Panc1 (cell line): ENCODE data around the gene JPH3. TPM values are rescaled to one million over a fixed set of nuclear protein-coding genes. Genes with fewer than 3 reads are reported as not detected.

Experiments
- ATAC-seq: fragments of 200-7000 bp; cut with Tn5 transposase; 2 replicates; pipeline ENCODE4 v1.9.1; 2020; ENCODE audit warnings: mild to moderate bottlenecking, moderate library complexity
- BruUV-seq: library from RNA; stranded (reverse); fragments of 400-500 nt; replicated peaks from 2 replicates; lab custom pipeline; 2021; lab: Mats Ljungman, UMichigan
- CTCF ChIA-PET: fragments of 300-600 bp; sonication (Branson Sonifier 250); formaldehyde crosslinking; loops from one replicate; lab custom pipeline; 2022; ENCODE audit warnings: antibody characterized with exemption; lab: Charles Lee
- POLR2A ChIA-PET: fragments of 300-600 bp; sonication (Branson Sonifier 250); formaldehyde crosslinking; loops from one replicate; lab custom pipeline; 2022; ENCODE audit warnings: antibody characterized with exemption; lab: Charles Lee
- DNase-seq: peaks from one replicate; pipeline ENCODE4 v3.0.0-alpha.2; 2010; ENCODE audit warnings: low read depth, low spot score
- H3K27ac ChIP-seq: 2 replicates; pipeline ENCODE4 v1.5.1; 2011; ENCODE audit warnings: mild to moderate bottlenecking, low read length, inconsistent platforms
- H3K27me3 ChIP-seq: fragments of 200-500 bp; sonication (Bioruptor generic); 2 replicates; pipeline ENCODE4 v1.6.0; 2014; ENCODE audit warnings: low read length, inconsistent platforms; ENCODE audit not compliant: control insufficient read depth, insufficient read depth
- H3K36me3 ChIP-seq: fragments of 200-500 bp; sonication (Bioruptor generic); 2 replicates; pipeline ENCODE4 v1.5.1; 2014; ENCODE audit warnings: inconsistent platforms, mild to moderate bottlenecking, low read length, moderate library complexity; ENCODE audit not compliant: control insufficient read depth, insufficient read depth
- H3K4me1 ChIP-seq: 2 replicates; pipeline ENCODE4 v1.5.1; 2011; ENCODE audit warnings: inconsistent platforms, mild to moderate bottlenecking, low read length, moderate library complexity; ENCODE audit not compliant: control insufficient read depth, insufficient read depth
- H3K4me3 ChIP-seq, 2 experiments: 2 replicates each; pipeline ENCODE4 v1.5.1; 2011 to 2012; ENCODE audit warnings: low read depth in 2 of 2, low read length in 2 of 2, mild to moderate bottlenecking in 2 of 2, inconsistent platforms in 1 of 2, moderate library complexity in 1 of 2
- H3K9me3 ChIP-seq: fragments of 200-500 bp; sonication (Bioruptor generic); 2 replicates; pipeline ENCODE4 v1.5.1; 2014; ENCODE audit warnings: low read depth, mild to moderate bottlenecking, inconsistent platforms, low read length, moderate library complexity; ENCODE audit not compliant: control insufficient read depth, insufficient read depth
- CTCF ChIP-seq: fragments of 450-650 bp; IDR thresholded peaks from 2 replicates; pipeline ENCODE4 v1.5.1; 2017; ENCODE audit warnings: mild to moderate bottlenecking
- POLR2AphosphoS5 ChIP-seq: IDR thresholded peaks from 2 replicates; pipeline ENCODE4 v1.6.1; 2012; ENCODE audit warnings: mild to moderate bottlenecking, low read depth, low read length, moderate library complexity
- REST ChIP-seq, 2 experiments: IDR thresholded peaks; 2 replicates each; pipeline ENCODE4 v1.6.1; 2011 to 2012; ENCODE audit warnings: low read depth in 2 of 2, control low read depth in 1 of 2, low read length in 1 of 2, mild to moderate bottlenecking in 1 of 2, moderate library complexity in 1 of 2; ENCODE audit not compliant: insufficient read depth in 1 of 2
- SIN3A ChIP-seq: IDR thresholded peaks from 2 replicates; pipeline ENCODE4 v1.6.1; 2012; ENCODE audit warnings: low read depth, mild to moderate bottlenecking, low read length, moderate library complexity, borderline replicate concordance; ENCODE audit not compliant: insufficient read depth
- TCF7L2 ChIP-seq: IDR thresholded peaks from 2 replicates; pipeline ENCODE4 v1.6.1; 2011; ENCODE audit warnings: mild to moderate bottlenecking, low read depth, low read length, inconsistent platforms
- in situ Hi-C: cut with HindIII; loops from 2 replicates; pipeline ENCODE4 v1.10.0; 2016; ENCODE audit warnings: low sequenced_read_pairs, low pct_unique_long_range_greater_than_20kb
- intact Hi-C: fragments of 100-400 bp; cut with micrococcal nuclease; formaldehyde crosslinking; loops from one replicate; pipeline ENCODE4 v1.10.0; 2022; ENCODE audit not compliant: unreplicated experiment
- total RNA-seq: library from RNA; stranded (reverse); gene quantifications from one replicate; pipeline ENCODE4 v1.2.1, GENCODE V29; 2021; ENCODE audit not compliant: unreplicated experiment

The JPH3 gene
- total RNA-seq, 1 experiment from 2014 or later = 1.2 TPM

- H3K4me1 ChIP-seq = no peaks in the 10 kb centered on the region
- H3K27me3 ChIP-seq = no peaks in the 10 kb centered on the region
- TF ChIP-seq TCF7L2 = no peak
- TF ChIP-seq POLR2AphosphoS5 = no peak
- TF ChIP-seq SIN3A = no peak
- no peak for TF ChIP-seq REST (IDR thresholded peaks at IDR 0.05; ENCODE audit: insufficient read depth in 1 of 2, low read depth in 2 of 2, low read length in 1 of 2)
- TF ChIP-seq CTCF = no peak
- ChIA-PET CTCF (no interaction called here), POLR2A (no interaction called here)
- BruUV-seq = no TSS peak
- DNase-seq (no peak), ATAC-seq (no peak)
- in situ Hi-C loops = no loop called here
- no peaks in the 10 kb centered on the region for H3K9me3 ChIP-seq
- no peaks in the 10 kb centered on the region for H3K36me3 ChIP-seq
- H3K27ac ChIP-seq = no peak overlapping the region
- H3K4me3 ChIP-seq = no peak overlapping the region
- intact Hi-C loops = no loop called here
These were observed 94.9 kb downstream of the JPH3 start for GRCh38 chr16:87697256-87697655.

- H3K4me1 ChIP-seq = no peaks in the 10 kb centered on the region
- BruUV-seq = no TSS peak
- no peak overlapping the region for H3K27ac ChIP-seq
- ChIA-PET POLR2A (no interaction called here), CTCF (no interaction called here)
- intact Hi-C loops = no loop called here
- DNase-seq = no peak
- H3K9me3 ChIP-seq = no peaks in the 10 kb centered on the region
- H3K27me3 ChIP-seq = no peaks in the 10 kb centered on the region
- ATAC-seq = no peak
- in situ Hi-C loops = no loop called here
- H3K4me3 ChIP-seq = no peak overlapping the region
- no peak for TF ChIP-seq CTCF
- H3K36me3 ChIP-seq = no peaks in the 10 kb centered on the region
These were observed 95.5 kb downstream of the JPH3 start for GRCh38 chr16:87697792-87698191.

GRCh38 chr16:87698241-87698640 lies 95.9 kb downstream of the JPH3 start:
- H3K36me3 ChIP-seq = no peaks in the 10 kb centered on the region
- in situ Hi-C loops = no loop called here

More at GRCh38 chr16:87698241-87698640, 95.9 kb downstream of the JPH3 start:
- BruUV-seq = no TSS peak
- Histone ChIP-seq H3K4me1 (no peaks in the 10 kb centered on the region), H3K27ac (no peak overlapping the region), H3K9me3 (no peaks in the 10 kb centered on the region), H3K27me3 (no peaks in the 10 kb centered on the region), H3K4me3 (no peak overlapping the region)
- TF ChIP-seq REST (IDR thresholded peaks at IDR 0.05; ENCODE audit: insufficient read depth in 1 of 2, low read depth in 2 of 2, low read length in 1 of 2) (no peak), POLR2AphosphoS5 (no peak), CTCF (no peak), TCF7L2 (no peak), SIN3A (no peak)
- DNase-seq (no peak), ATAC-seq (no peak)
- ChIA-PET POLR2A (no interaction called here), CTCF (no interaction called here)
- intact Hi-C loops = no loop called here
